Psoas muscle (tissue), 8 donors: ENCODE data around the gene TENM4. TPM values are rescaled to one million over a fixed set of nuclear protein-coding genes. Genes with fewer than 3 reads are reported as not detected.

Experiments used
- ATAC-seq, 4 donors: fragments of 200-7000 bp; cut with Tn5 transposase; one replicate each; pipeline ENCODE4 v1.9.1; 2020; ENCODE audit warnings: moderate library complexity in 3 of 4, mild to moderate bottlenecking in 2 of 4
- DNase-seq, 2 donors: peaks; one replicate each; pipeline ENCODE4 v3.0.0-alpha.2; 2020
- H3K27ac ChIP-seq: fragments of 200-600 bp; one replicate; pipeline ENCODE4 v1.8.0; 2022
- H3K27me3 ChIP-seq, 3 donors: fragments of 200-600 bp in 1 of 3; one replicate each; pipeline versions ENCODE4 v1.6.1 to v1.8.0; 2013 to 2022; ENCODE audit warnings: low read length in 2 of 3, mild to moderate bottlenecking in 2 of 3, moderate library complexity in 1 of 3; ENCODE audit not compliant: insufficient read depth in 3 of 3
- H3K36me3 ChIP-seq, 2 donors: fragments of 200-600 bp in 1 of 2; one replicate each; pipeline versions ENCODE4 v1.6.1 to v1.8.0; 2013 to 2022; ENCODE audit warnings: low read depth in 1 of 2, mild to moderate bottlenecking in 1 of 2, moderate library complexity in 1 of 2; ENCODE audit not compliant: insufficient read depth in 1 of 2
- H3K4me1 ChIP-seq: fragments of 200-600 bp; one replicate; pipeline ENCODE4 v1.8.0; 2022
- H3K4me3 ChIP-seq: fragments of 200-600 bp; one replicate; pipeline ENCODE4 v1.8.0; 2022; ENCODE audit warnings: mild to moderate bottlenecking
- H3K9me3 ChIP-seq: fragments of 200-600 bp; one replicate; pipeline ENCODE4 v1.8.0; 2022
- CTCF ChIP-seq: fragments of 200-600 bp; IDR thresholded peaks from one replicate; pipeline ENCODE4 v1.8.0; 2022; ENCODE audit warnings: antibody characterized with exemption
- WGBS, 3 donors: extraction: QIAGEN DNeasy Blood & Tissue Kit; methylation state at CpG; one replicate each; pipeline versions ENCODE4 v1.1.6 to v1.1.7; 2013; 5-methylcytosine and 5-hydroxymethylcytosine counted together
- intact Hi-C, 2 donors: fragments of 100-400 bp; cut with DNase I; formaldehyde crosslinking; loops; one replicate each; pipeline versions ENCODE4 v1.11.0 to v1.14.2; 2022
- polyA plus RNA-seq, 3 donors: library from polyadenylated mRNA; stranded (reverse); fragments of 200-250 nt; gene quantifications; one replicate each; pipeline ENCODE4 v1.2.3, GENCODE V29; 2013
- total RNA-seq, 4 donors: library from RNA; stranded (reverse); fragmentation: NEBNext Ultra II Directional in 2 of 4; extraction: Animal tissue kit (Norgen Biotek cat#: 25700) in 2 of 4; gene quantifications; one replicate each; pipeline versions ENCODE4 v1.2.1 to v1.2.4, GENCODE V29; 2021 to 2023
- donor health status: healthy with polysubstance abuse.
- donor health status: DM: no; HTN: no; CAD: no; lungs with moderate emphysema.
- donor health status: Bipolar disorder and iron deficiency.
- donor health status: healthy.
- donor health status: DM: yes; HTN: yes; CAD: no.
- donor health status: DM: no; HTN: no; CAD: no.
- donor health status: DM: no; HTN: no; CAD: no.
- donor health status: DM: yes; HTN: yes; CAD: no.

Gene TENM4
- total and polyA plus RNA-seq, 7 donors: 0.05 to 1.7 (median 0.48) TPM

GRCh38 chr11:78987748-78988147, 453.1 kb downstream of the TENM4 start:
- H3K36me3 ChIP-seq: no peaks in the 10 kb centered on the region
- no peak overlapping the region for H3K4me3 ChIP-seq
- WGBS, 3 donors: 96 to 99% (median 98%) methylated on average over 4 of the region's 4 CpGs
- intact Hi-C loops: no loop called here
- no peaks in the 10 kb centered on the region for H3K4me1 ChIP-seq
- DNase-seq (no peak), ATAC-seq (no peak)
- no peaks in the 10 kb centered on the region for H3K27me3 ChIP-seq
- no peak for TF ChIP-seq CTCF
- no peaks in the 10 kb centered on the region for H3K9me3 ChIP-seq
- H3K27ac ChIP-seq: no peak overlapping the region

- intact Hi-C loops: no loop called here
- WGBS, 3 donors: 95 to 97% (median 95%) methylated on average over 8 of the region's 8 CpGs
- no peak for DNase-seq
- Histone ChIP-seq H3K27me3 (no peaks in the 10 kb centered on the region), H3K4me1 (no peaks in the 10 kb centered on the region), H3K36me3 (no peaks in the 10 kb centered on the region), H3K9me3 (no peaks in the 10 kb centered on the region), H3K27ac (no peak overlapping the region), H3K4me3 (no peak overlapping the region)
- ATAC-seq: no peak
- no peak for TF ChIP-seq CTCF
Measured at GRCh38 chr11:78986305-78986704, 454.5 kb downstream of the TENM4 start.

GRCh38 chr11:78985663-78986062, 455.2 kb downstream of the TENM4 start:
- TF ChIP-seq CTCF: no peak
- Histone ChIP-seq H3K27me3 (no peaks in the 10 kb centered on the region), H3K27ac (no peak overlapping the region), H3K4me1 (no peaks in the 10 kb centered on the region), H3K4me3 (no peak overlapping the region), H3K9me3 (no peaks in the 10 kb centered on the region), H3K36me3 (no peaks in the 10 kb centered on the region)
- DNase-seq (no peak), ATAC-seq (no peak)
- intact Hi-C loops: no loop called here
- WGBS, 3 donors: 38 to 41% (median 40%) methylated on average over 3 of the region's 3 CpGs

GRCh38 chr11:78982473-78982872, 458.4 kb downstream of the TENM4 start:
- intact Hi-C loops: no loop called here
- no peaks in the 10 kb centered on the region for H3K27me3 ChIP-seq
- peaks cover 2% of the 10 kb centered on the region for H3K9me3 ChIP-seq
- ATAC-seq (no peak), DNase-seq (no peak)
- WGBS, 3 donors: 72 to 78% (median 74%) methylated on average over 4 of the region's 4 CpGs
- no peak for TF ChIP-seq CTCF
- H3K27ac ChIP-seq: no peak overlapping the region
- H3K36me3 ChIP-seq: no peaks in the 10 kb centered on the region
- H3K4me3 ChIP-seq: no peak overlapping the region
- no peaks in the 10 kb centered on the region for H3K4me1 ChIP-seq

- DNase-seq (no peak), ATAC-seq (no peak)
- intact Hi-C loops: no loop called here
- WGBS, 3 donors: 73 to 83% (median 77%) methylated on average over 3 of the region's 3 CpGs
- Histone ChIP-seq H3K27me3 (no peaks in the 10 kb centered on the region), H3K27ac (no peak overlapping the region), H3K36me3 (no peaks in the 10 kb centered on the region), H3K4me1 (no peaks in the 10 kb centered on the region), H3K9me3 (peaks cover 3% of the 10 kb centered on the region), H3K4me3 (no peak overlapping the region)
- TF ChIP-seq CTCF: no peak
Measured at GRCh38 chr11:78981153-78981552, 459.7 kb downstream of the TENM4 start.
